Neutrophil (primary cell): ENCODE data around the gene SCYGR4.
"Not testable (repeated sequence)": the region's sequence is repeated elsewhere in the genome, so short reads cannot be mapped to it uniquely, and the experiment has no call there.

ENCODE experiments used
- H3K27ac ChIP-seq: fragments of 200-600 bp; sonication (generic); 2 replicates; pipeline ENCODE4 v1.5.1; 2016; ENCODE audit warnings: mild to moderate bottlenecking, moderate library complexity
- H3K27me3 ChIP-seq: fragments of 200-600 bp; sonication (generic); 2 replicates; pipeline ENCODE4 v1.6.0; 2016; ENCODE audit warnings: mild to moderate bottlenecking
- H3K36me3 ChIP-seq: fragments of 200-600 bp; sonication (generic); 2 replicates; pipeline ENCODE4 v1.5.1; 2017
- H3K4me1 ChIP-seq, 2 experiments: fragments of 200-600 bp in 1 of 2; sonication (generic) in 1 of 2; 1 replicate in 1 of 2; 2 replicates in 1 of 2; pipeline versions ENCODE4 v1.5.1 to v1.6.1; 2013 to 2016; ENCODE audit warnings: low read depth in 1 of 2, low read length in 1 of 2, mild to moderate bottlenecking in 1 of 2, moderate library complexity in 1 of 2; ENCODE audit not compliant: control insufficient read depth in 1 of 2, insufficient read depth in 1 of 2
- H3K4me3 ChIP-seq, 2 experiments: fragments of 200-600 bp in 1 of 2; sonication (generic) in 1 of 2; 1 replicate in 1 of 2; 2 replicates in 1 of 2; pipeline ENCODE4 v1.5.1; 2013 to 2016; ENCODE audit warnings: low read depth in 1 of 2, low read length in 1 of 2, mild to moderate bottlenecking in 1 of 2, moderate library complexity in 1 of 2
- H3K9me3 ChIP-seq: fragments of 200-600 bp; sonication (generic); 2 replicates; pipeline ENCODE4 v1.5.1; 2016
- CTCF ChIP-seq: fragments of 200-600 bp; sonication (generic); IDR thresholded peaks from 2 replicates; pipeline ENCODE4 v1.5.1; 2016; ENCODE audit warnings: antibody characterized with exemption

Gene SCYGR4

GRCh38 chr2:227657199-227657845 is 40.0 kb downstream of the SCYGR4 start:
- Histone ChIP-seq H3K36me3 (no peaks in the 10 kb centered on the region), H3K9me3 (no peaks in the 10 kb centered on the region), H3K27me3 (peaks cover 19% of the 10 kb centered on the region), H3K4me3 (no peak overlapping the region), H3K4me1 (no peaks in the 10 kb centered on the region), H3K27ac (no peak overlapping the region)
- TF ChIP-seq CTCF: no peak

- no peaks in the 10 kb centered on the region for H3K9me3 ChIP-seq
- H3K27ac ChIP-seq: no peak overlapping the region
- H3K36me3 ChIP-seq: no peaks in the 10 kb centered on the region
- no peak overlapping the region for H3K4me3 ChIP-seq
- H3K27me3 ChIP-seq: peaks cover 10% of the 10 kb centered on the region
- TF ChIP-seq CTCF: no peak
- H3K4me1 ChIP-seq: no peaks in the 10 kb centered on the region
These were observed 43.8 kb downstream of the SCYGR4 start for GRCh38 chr2:227661025-227661649.

GRCh38 chr2:227661827-227662226 is 44.5 kb downstream of the SCYGR4 start:
- Histone ChIP-seq H3K9me3 (no peaks in the 10 kb centered on the region), H3K4me3 (no peak overlapping the region), H3K27me3 (peaks cover 10% of the 10 kb centered on the region), H3K4me1 (no peaks in the 10 kb centered on the region), H3K36me3 (no peaks in the 10 kb centered on the region), H3K27ac (no peak overlapping the region)
- no peak for TF ChIP-seq CTCF

GRCh38 chr2:227665189-227665940 is 48.1 kb downstream of the SCYGR4 start:
- Histone ChIP-seq H3K27me3 (peaks cover 10% of the 10 kb centered on the region), H3K4me1 (no peaks in the 10 kb centered on the region), H3K9me3 (no peaks in the 10 kb centered on the region), H3K36me3 (no peaks in the 10 kb centered on the region), H3K4me3 (no peak overlapping the region), H3K27ac (no peak overlapping the region)
- TF ChIP-seq CTCF: no peak

- not testable (repeated sequence) for H3K9me3 ChIP-seq, H3K4me1 ChIP-seq, H3K4me3 ChIP-seq, H3K36me3 ChIP-seq, H3K27me3 ChIP-seq, H3K27ac ChIP-seq
These were observed 49.4 kb downstream of the SCYGR4 start, which contains the start of gene SCYGR5 for GRCh38 chr2:227666631-227667170. TSS of gene SCYGR5 (plus strand) at chr2:227666804. CDS start at chr2:227666804, 0 bp downstream.
